Caco-2 (cell line): Measurements from ENCODE around the gene MYO5C. TPM values are rescaled to one million over a fixed set of nuclear protein-coding genes. Genes with fewer than 3 reads are reported as not detected.

ENCODE experiments used
- BruUV-seq: library from RNA; stranded (reverse); fragments of 400-500 nt; replicated peaks from 2 replicates; lab custom pipeline; 2021; lab: Mats Ljungman, UMichigan
- CTCF ChIA-PET: fragments of 300-600 bp; sonication (Branson Sonifier 250); formaldehyde crosslinking; loops from one replicate; lab custom pipeline; 2022; ENCODE audit warnings: antibody characterized with exemption; lab: Charles Lee
- POLR2A ChIA-PET: fragments of 300-600 bp; sonication (Branson Sonifier 250); formaldehyde crosslinking; loops from one replicate; lab custom pipeline; 2022; ENCODE audit warnings: antibody characterized with exemption; lab: Charles Lee
- DNase-seq, 2 experiments: peaks; one replicate each; pipeline versions ENCODE4 v3.0.0 to v3.0.0-alpha.2; 2020 to 2022
- H3K27me3 ChIP-seq: replicated peaks from 2 replicates; pipeline ENCODE4 v1.6.0; 2011; ENCODE audit warnings: low read length; ENCODE audit not compliant: control insufficient read depth, insufficient read depth
- H3K36me3 ChIP-seq: 2 replicates; pipeline ENCODE4 v1.5.1; 2011; ENCODE audit warnings: low read length; ENCODE audit not compliant: control insufficient read depth, insufficient read depth
- H3K4me1 ChIP-seq: fragments of 250-450 bp; sonication (Bioruptor Pico); 2 replicates; pipeline ENCODE4 v1.5.1; 2020; ENCODE audit warnings: mild to moderate bottlenecking
- H3K4me3 ChIP-seq: 2 replicates; pipeline ENCODE4 v1.5.1; 2011; ENCODE audit warnings: low read depth, mild to moderate bottlenecking, control low read depth, low read length
- H3K9me3 ChIP-seq: fragments of 250-450 bp; sonication (Bioruptor Pico); 2 replicates; pipeline ENCODE4 v1.5.1; 2020; ENCODE audit warnings: mild to moderate bottlenecking, moderate library complexity
- H3K27ac Mint-ChIP-seq: one replicate; pipeline ENCODE4 v1.8.0; 2022; ENCODE audit warnings: mixed read lengths; ENCODE audit not compliant: unreplicated experiment
- H3K27me3 Mint-ChIP-seq: one replicate; pipeline ENCODE4 v1.8.0; 2022; ENCODE audit warnings: mixed read lengths; ENCODE audit not compliant: insufficient read depth, unreplicated experiment
- H3K36me3 Mint-ChIP-seq: one replicate; pipeline ENCODE4 v1.8.0; 2022; ENCODE audit warnings: mild to moderate bottlenecking, mixed read lengths; ENCODE audit not compliant: insufficient read depth, unreplicated experiment
- H3K4me1 Mint-ChIP-seq: one replicate; pipeline ENCODE4 v1.8.0; 2022; ENCODE audit warnings: low read depth, mixed read lengths; ENCODE audit not compliant: unreplicated experiment
- H3K4me3 Mint-ChIP-seq: one replicate; pipeline ENCODE4 v1.8.0; 2022; ENCODE audit warnings: mild to moderate bottlenecking, moderate library complexity, mixed read lengths; ENCODE audit not compliant: unreplicated experiment
- H3K9me3 Mint-ChIP-seq: one replicate; pipeline ENCODE4 v1.8.0; 2022; ENCODE audit warnings: mixed read lengths; ENCODE audit not compliant: unreplicated experiment
- CTCF ChIP-seq, 2 experiments: fragments of 200-600 bp in 1 of 2; IDR thresholded peaks; 1 replicate in 1 of 2; 2 replicates in 1 of 2; pipeline versions ENCODE4 v1.5.1 to v1.8.0; 2011 to 2022; ENCODE audit warnings: antibody characterized with exemption in 1 of 2, control low read depth in 1 of 2, inconsistent platforms in 1 of 2, low read depth in 1 of 2, low read length in 1 of 2, mild to moderate bottlenecking in 1 of 2, moderate library complexity in 1 of 2; ENCODE audit not compliant: insufficient read depth in 1 of 2, severe bottlenecking in 1 of 2, unreplicated experiment in 1 of 2
- intact Hi-C: fragments of 100-400 bp; cut with micrococcal nuclease; formaldehyde crosslinking; loops from one replicate; pipeline ENCODE4 v1.10.0; 2022; ENCODE audit not compliant: unreplicated experiment
- total RNA-seq: library from RNA; stranded (reverse); gene quantifications from 2 replicates; pipeline ENCODE4 v1.2.3, GENCODE V29; 2022

MYO5C gene
- total RNA-seq, 1 experiment from 2014 or later, result 33.5 TPM

GRCh38 chr15:52288986-52289385 lies 6.6 kb downstream of the MYO5C start:
- peaks cover 17% of the 10 kb centered on the region for H3K36me3 Mint-ChIP-seq
- BruUV-seq, result no TSS peak
- peak overlapping the region; percentile 61 for H3K4me3 Mint-ChIP-seq
- H3K27ac Mint-ChIP-seq, result peak overlapping the region; percentile 90
- Histone ChIP-seq H3K27me3 (no peaks in the 10 kb centered on the region), H3K4me1 (peaks cover 35% of the 10 kb centered on the region), H3K36me3 (no peaks in the 10 kb centered on the region), H3K4me3 (no peak overlapping the region), H3K9me3 (no peaks in the 10 kb centered on the region)
- no peaks in the 10 kb centered on the region for H3K27me3 Mint-ChIP-seq
- H3K4me1 Mint-ChIP-seq, result peaks cover 48% of the 10 kb centered on the region
- H3K9me3 Mint-ChIP-seq, result no peaks in the 10 kb centered on the region
- CTCF ChIA-PET, result interaction anchor here (1.2 to 1.3 kb wide), 2 partner anchors 32 to 47 kb away, joined by 4 read pairs; no protein-coding TSS in a partner anchor
- intact Hi-C loops, result loop anchor here (2.0 kb wide), 1 partner anchor 32 kb away; no protein-coding TSS in a partner anchor
- TF ChIP-seq CTCF (IDR thresholded peaks at IDR 0.05; ENCODE audit: insufficient read depth in 1 of 2, low read depth in 1 of 2, low read length in 1 of 2, severe bottlenecking in 1 of 2, unreplicated experiment in 1 of 2), result no peak
- no peak for DNase-seq
- POLR2A ChIA-PET, result interaction anchor here (0.6 kb wide), 1 partner anchor 38 kb away, joined by 4 read pairs; no protein-coding TSS in a partner anchor

- CTCF ChIA-PET, result interaction anchor here (1.2 to 1.3 kb wide), 3 partner anchors 31 to 48 kb away, joined by 3 to 4 read pairs (median 4); no protein-coding TSS in a partner anchor
- TSS peak; percentile 39 for BruUV-seq
Measured at GRCh38 chr15:52288051-52288942, 7.3 kb downstream of the MYO5C start.

More at GRCh38 chr15:52288051-52288942, 7.3 kb downstream of the MYO5C start:
- DNase-seq, result peak; percentile 82 to 86
- no peaks in the 10 kb centered on the region for H3K27me3 Mint-ChIP-seq
- Histone ChIP-seq H3K4me3 (peak overlapping the region; percentile 16; the same call in 1 of the 2 replicates), H3K27me3 (no peaks in the 10 kb centered on the region), H3K9me3 (no peaks in the 10 kb centered on the region), H3K36me3 (no peaks in the 10 kb centered on the region), H3K4me1 (peaks cover 35% of the 10 kb centered on the region)
- POLR2A ChIA-PET, result no interaction called here
- H3K36me3 Mint-ChIP-seq, result peaks cover 17% of the 10 kb centered on the region
- peak overlapping the region; percentile 61 for H3K4me3 Mint-ChIP-seq
- intact Hi-C loops, result loop anchor here (2.0 kb wide), 1 partner anchor 31 kb away; no protein-coding TSS in a partner anchor
- peaks cover 48% of the 10 kb centered on the region for H3K4me1 Mint-ChIP-seq
- no peaks in the 10 kb centered on the region for H3K9me3 Mint-ChIP-seq
- H3K27ac Mint-ChIP-seq, result peak overlapping the region; percentile 90
- TF ChIP-seq CTCF (IDR thresholded peaks at IDR 0.05; ENCODE audit: insufficient read depth in 1 of 2, low read depth in 1 of 2, low read length in 1 of 2, severe bottlenecking in 1 of 2, unreplicated experiment in 1 of 2), result no peak
